ENCODE results near the gene NCS1.

DNA sequence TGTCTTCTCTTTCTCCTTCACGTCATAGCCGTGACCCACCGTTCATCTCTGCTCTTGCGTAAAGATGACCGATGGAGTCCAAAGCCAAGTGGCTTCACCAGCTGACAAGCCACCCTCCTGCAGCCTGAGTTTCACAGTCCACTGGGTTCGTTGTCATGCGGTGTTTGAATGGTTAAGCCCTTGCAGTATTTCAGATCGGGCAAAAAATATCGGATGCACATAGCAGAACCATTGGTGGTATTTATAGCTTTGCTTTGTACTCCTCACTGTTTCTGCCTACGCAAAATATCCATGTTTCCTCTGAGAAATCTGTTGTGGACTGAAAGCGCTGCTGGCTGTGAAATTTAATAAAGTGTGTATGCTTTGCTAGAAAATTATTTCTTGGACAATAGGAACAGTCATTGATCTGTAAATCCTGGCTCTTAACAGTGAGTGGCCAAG lies 34.5 kb upstream of the NCS1 start:
- TF ChIP-seq POLR2AphosphoS5 (IDR thresholded peaks at IDR 0.05; ENCODE audit: low read depth, low read length) (no peak), TAF1 (IDR thresholded peaks at IDR 0.05; ENCODE audit: borderline replicate concordance, insufficient read depth, low read length) (no peak)
